C4-2B (cell line): ENCODE measurements around the gene GHRL.

Experiments used
- ZFX ChIP-seq: fragments of 450-650 bp; IDR thresholded peaks from 2 replicates; pipeline ENCODE4 v1.6.1; 2017
- TF ChIP-seq, protein P1 (sequence below): fragments of 450-650 bp; conservative IDR thresholded peaks from 2 replicates; pipeline ENCODE4 v1.5.1; 2017; ENCODE audit warnings: mild to moderate bottlenecking

DNA sequence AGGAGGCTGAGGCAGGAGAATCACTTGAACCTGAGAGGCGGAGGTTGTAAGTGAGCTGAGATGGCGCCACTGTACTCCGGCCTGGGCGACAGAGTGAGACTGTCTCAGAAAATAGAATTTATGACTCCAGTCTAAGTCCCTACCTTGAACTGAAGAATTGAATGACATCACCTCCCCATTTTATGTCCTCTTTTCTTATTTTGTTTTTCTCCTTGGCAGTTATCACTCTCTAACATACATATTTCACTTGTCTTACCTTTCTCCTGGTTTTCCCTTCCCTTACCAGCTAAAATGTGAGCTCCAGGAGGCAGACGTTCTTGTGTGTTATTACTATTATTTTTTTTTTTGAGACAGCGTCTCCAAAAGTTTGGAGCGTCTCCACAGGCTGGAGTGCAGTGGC is 36.9 kb downstream of the GHRL start:
- TF ChIP-seq, protein P1, sequence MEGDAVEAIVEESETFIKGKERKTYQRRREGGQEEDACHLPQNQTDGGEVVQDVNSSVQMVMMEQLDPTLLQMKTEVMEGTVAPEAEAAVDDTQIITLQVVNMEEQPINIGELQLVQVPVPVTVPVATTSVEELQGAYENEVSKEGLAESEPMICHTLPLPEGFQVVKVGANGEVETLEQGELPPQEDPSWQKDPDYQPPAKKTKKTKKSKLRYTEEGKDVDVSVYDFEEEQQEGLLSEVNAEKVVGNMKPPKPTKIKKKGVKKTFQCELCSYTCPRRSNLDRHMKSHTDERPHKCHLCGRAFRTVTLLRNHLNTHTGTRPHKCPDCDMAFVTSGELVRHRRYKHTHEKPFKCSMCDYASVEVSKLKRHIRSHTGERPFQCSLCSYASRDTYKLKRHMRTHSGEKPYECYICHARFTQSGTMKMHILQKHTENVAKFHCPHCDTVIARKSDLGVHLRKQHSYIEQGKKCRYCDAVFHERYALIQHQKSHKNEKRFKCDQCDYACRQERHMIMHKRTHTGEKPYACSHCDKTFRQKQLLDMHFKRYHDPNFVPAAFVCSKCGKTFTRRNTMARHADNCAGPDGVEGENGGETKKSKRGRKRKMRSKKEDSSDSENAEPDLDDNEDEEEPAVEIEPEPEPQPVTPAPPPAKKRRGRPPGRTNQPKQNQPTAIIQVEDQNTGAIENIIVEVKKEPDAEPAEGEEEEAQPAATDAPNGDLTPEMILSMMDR = no peak
- TF ChIP-seq ZFX = no peak
